Measurements from ENCODE around the gene SETBP1. TPM values are rescaled to one million over a fixed set of nuclear protein-coding genes. Genes with fewer than 3 reads are reported as not detected.

Gene SETBP1
- total RNA-seq, 1 donor from 2014 or later: 80.0 TPM

DNA sequence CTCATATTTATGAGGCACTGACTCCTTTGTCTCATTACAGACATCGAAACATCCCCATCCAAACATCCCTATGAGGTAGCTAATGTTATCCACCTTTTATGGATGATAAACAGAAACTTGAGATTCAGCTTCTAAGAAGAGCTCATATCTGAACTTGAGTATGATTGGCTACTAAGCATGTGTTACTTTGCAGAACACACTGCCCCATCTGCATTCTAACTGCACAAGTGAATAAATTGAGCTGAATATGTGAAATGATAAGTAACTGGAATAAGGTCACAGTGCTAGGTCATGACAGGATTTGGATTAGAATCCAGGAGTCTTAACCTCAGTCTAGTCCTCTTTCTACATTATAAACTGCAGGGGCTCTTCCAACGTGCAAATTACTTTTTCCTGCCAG lies 172.7 kb downstream of the SETBP1 start:
- Mint-ChIP-seq H3K27ac (ENCODE audit: unreplicated experiment) (no peak overlapping the region), H3K4me1 (ENCODE audit: unreplicated experiment) (peaks cover 25% of the 10 kb centered on the region), H3K27me3 (ENCODE audit: unreplicated experiment) (no peaks in the 10 kb centered on the region), H3K4me3 (ENCODE audit: unreplicated experiment) (no peak overlapping the region), H3K9me3 (ENCODE audit: unreplicated experiment) (peaks cover 7% of the 10 kb centered on the region), H3K36me3 (ENCODE audit: unreplicated experiment) (peaks cover 19% of the 10 kb centered on the region)
- TF ChIP-seq, protein P1, sequence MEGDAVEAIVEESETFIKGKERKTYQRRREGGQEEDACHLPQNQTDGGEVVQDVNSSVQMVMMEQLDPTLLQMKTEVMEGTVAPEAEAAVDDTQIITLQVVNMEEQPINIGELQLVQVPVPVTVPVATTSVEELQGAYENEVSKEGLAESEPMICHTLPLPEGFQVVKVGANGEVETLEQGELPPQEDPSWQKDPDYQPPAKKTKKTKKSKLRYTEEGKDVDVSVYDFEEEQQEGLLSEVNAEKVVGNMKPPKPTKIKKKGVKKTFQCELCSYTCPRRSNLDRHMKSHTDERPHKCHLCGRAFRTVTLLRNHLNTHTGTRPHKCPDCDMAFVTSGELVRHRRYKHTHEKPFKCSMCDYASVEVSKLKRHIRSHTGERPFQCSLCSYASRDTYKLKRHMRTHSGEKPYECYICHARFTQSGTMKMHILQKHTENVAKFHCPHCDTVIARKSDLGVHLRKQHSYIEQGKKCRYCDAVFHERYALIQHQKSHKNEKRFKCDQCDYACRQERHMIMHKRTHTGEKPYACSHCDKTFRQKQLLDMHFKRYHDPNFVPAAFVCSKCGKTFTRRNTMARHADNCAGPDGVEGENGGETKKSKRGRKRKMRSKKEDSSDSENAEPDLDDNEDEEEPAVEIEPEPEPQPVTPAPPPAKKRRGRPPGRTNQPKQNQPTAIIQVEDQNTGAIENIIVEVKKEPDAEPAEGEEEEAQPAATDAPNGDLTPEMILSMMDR (IDR thresholded peaks at IDR 0.05): no peak
- no peak for DNase-seq (ENCODE audit: extremely low spot score, unreplicated experiment)

DNA sequence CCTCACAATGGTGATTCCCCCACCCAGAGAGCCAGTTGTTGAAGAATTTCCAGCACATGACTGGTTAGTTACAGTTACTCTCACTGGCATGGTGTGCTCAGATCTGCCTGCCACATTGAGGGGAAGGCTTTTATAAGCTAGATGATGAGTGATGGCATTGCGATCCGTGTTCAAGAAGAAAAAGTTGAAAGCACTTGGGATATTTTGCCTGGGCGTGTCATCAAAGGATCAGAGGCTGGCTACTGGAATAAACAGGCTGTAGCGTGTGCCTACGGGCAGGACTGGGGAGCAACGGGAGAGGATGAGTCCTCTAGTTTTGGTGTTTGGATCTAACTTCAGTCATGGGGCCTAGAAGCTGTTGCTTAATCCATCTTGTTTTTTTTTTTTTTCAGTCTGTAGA lies 175.0 kb downstream of the SETBP1 start:
- H3K9me3 Mint-ChIP-seq (ENCODE audit: unreplicated experiment): peaks cover 7% of the 10 kb centered on the region
- H3K27ac Mint-ChIP-seq (ENCODE audit: unreplicated experiment): no peak overlapping the region
- TF ChIP-seq, protein P1 (IDR thresholded peaks at IDR 0.05): no peak
- DNase-seq (ENCODE audit: extremely low spot score, unreplicated experiment): no peak
- no peaks in the 10 kb centered on the region for H3K27me3 Mint-ChIP-seq (ENCODE audit: unreplicated experiment)
- H3K4me1 Mint-ChIP-seq (ENCODE audit: unreplicated experiment): peaks cover 8% of the 10 kb centered on the region
- peaks cover 19% of the 10 kb centered on the region for H3K36me3 Mint-ChIP-seq (ENCODE audit: unreplicated experiment)
- no peak overlapping the region for H3K4me3 Mint-ChIP-seq (ENCODE audit: unreplicated experiment)

DNA sequence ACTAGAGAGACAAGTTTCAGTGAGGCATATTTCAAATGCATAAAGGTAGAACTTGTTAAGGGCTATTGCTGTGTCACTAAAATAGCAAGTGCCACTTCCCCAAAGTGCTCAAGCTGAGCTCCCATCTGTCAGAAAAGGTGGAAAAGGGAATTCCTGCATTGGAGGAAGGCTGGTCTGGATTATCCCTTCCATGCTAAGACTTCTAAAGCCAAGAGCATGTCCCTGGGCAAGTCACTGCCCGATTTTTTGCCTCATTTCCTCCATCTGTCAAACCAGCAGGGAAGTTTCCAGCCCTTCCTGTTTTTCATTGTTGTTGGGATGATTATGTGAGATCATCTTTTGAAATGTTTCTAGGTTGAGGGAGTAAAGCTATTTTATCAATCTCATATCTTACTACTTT lies 175.5 kb downstream of the SETBP1 start:
- DNase-seq (ENCODE audit: extremely low spot score, unreplicated experiment): no peak
- Mint-ChIP-seq H3K4me3 (ENCODE audit: unreplicated experiment) (no peak overlapping the region), H3K27me3 (ENCODE audit: unreplicated experiment) (no peaks in the 10 kb centered on the region), H3K9me3 (ENCODE audit: unreplicated experiment) (peaks cover 7% of the 10 kb centered on the region), H3K4me1 (ENCODE audit: unreplicated experiment) (peaks cover 8% of the 10 kb centered on the region), H3K36me3 (ENCODE audit: unreplicated experiment) (peaks cover 19% of the 10 kb centered on the region), H3K27ac (ENCODE audit: unreplicated experiment) (no peak overlapping the region)
- TF ChIP-seq, protein P1 (IDR thresholded peaks at IDR 0.05): no peak

DNA sequence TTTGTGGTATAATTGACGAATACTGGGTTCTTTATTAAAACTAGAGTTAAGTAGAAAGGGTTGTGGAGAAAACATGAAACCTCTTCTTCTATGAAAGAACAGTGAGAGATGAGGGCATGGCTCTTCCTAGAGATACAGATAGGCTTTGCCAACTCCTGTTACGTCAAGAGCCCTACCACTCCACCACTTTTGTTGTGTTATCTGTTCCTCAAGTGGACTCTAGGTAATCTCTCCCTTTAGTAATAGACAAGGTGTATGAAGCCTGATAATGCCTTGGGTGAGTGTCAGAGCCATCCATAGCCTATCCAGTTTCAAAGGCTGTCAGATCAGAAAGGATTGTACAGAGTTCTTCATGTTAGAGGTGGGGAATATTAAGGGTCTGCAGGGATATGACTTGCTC lies 176.4 kb downstream of the SETBP1 start:
- Mint-ChIP-seq H3K36me3 (ENCODE audit: unreplicated experiment) (peaks cover 17% of the 10 kb centered on the region), H3K4me3 (ENCODE audit: unreplicated experiment) (no peak overlapping the region), H3K27me3 (ENCODE audit: unreplicated experiment) (no peaks in the 10 kb centered on the region), H3K9me3 (ENCODE audit: unreplicated experiment) (peaks cover 7% of the 10 kb centered on the region), H3K4me1 (ENCODE audit: unreplicated experiment) (peaks cover 8% of the 10 kb centered on the region), H3K27ac (ENCODE audit: unreplicated experiment) (no peak overlapping the region)
- TF ChIP-seq, protein P1 (IDR thresholded peaks at IDR 0.05): no peak
- DNase-seq (ENCODE audit: extremely low spot score, unreplicated experiment): no peak

DNA sequence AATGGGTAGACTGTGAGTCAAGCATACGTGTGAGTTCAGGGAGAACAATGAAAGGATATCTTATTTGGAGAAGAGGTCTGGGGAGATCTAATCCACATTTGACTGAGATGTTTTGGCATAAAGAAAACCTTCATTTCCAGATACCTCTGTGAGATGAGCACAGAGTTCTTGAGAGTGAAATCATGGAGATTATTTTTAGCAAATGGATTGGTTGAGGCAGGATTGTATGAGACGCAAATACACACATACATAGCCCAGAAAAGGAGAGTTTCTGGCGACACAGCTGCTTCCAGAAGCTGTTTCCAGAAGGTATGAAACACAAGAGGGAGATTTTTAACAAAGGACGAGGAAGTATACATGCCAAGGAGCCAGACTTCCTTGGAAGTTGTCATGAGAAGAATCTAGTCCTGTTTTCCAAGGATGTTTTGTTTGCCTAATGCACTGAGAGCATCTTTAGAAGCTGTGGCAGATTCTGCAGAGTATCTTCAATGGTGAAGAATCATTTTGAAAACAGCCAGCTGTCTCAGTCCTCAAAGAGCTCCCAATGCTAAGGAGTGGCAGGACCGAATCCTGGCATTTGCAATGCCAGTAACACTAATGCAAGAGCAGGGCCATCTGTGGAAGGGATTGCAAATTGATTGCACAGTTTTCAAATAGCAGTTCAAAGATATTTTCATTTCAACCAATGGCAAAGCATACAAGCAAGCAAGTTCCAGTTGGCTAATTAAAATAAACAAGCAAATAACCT lies 177.2 kb downstream of the SETBP1 start:
- H3K9me3 Mint-ChIP-seq (ENCODE audit: unreplicated experiment): peaks cover 7% of the 10 kb centered on the region
- H3K36me3 Mint-ChIP-seq (ENCODE audit: unreplicated experiment): peaks cover 17% of the 10 kb centered on the region
- TF ChIP-seq, protein P1 (IDR thresholded peaks at IDR 0.05): no peak
- no peak overlapping the region for H3K27ac Mint-ChIP-seq (ENCODE audit: unreplicated experiment)
- H3K4me1 Mint-ChIP-seq (ENCODE audit: unreplicated experiment): peaks cover 4% of the 10 kb centered on the region
- no peak overlapping the region for H3K4me3 Mint-ChIP-seq (ENCODE audit: unreplicated experiment)
- no peaks in the 10 kb centered on the region for H3K27me3 Mint-ChIP-seq (ENCODE audit: unreplicated experiment)
- DNase-seq (ENCODE audit: extremely low spot score, unreplicated experiment): no peak
